Stimulated activated CD8-positive, alpha-beta memory T cell treated with anti-CD3 and anti-CD28 coated beads, Interleukin-12 subunit alpha, Interleukin-12 subunit beta, amount 100 ng/mL, for 24 hours (primary cell): Measurements from ENCODE around the gene ATOX1.
"Not testable (repeated sequence)": the region's sequence is repeated elsewhere in the genome, so short reads cannot be mapped to it uniquely, and the experiment has no call there.

Source experiments
- DNase-seq: peaks from one replicate; pipeline ENCODE4 v3.0.0-alpha.2; 2020; ENCODE audit errors: extremely low read depth

Gene ATOX1

DNA sequence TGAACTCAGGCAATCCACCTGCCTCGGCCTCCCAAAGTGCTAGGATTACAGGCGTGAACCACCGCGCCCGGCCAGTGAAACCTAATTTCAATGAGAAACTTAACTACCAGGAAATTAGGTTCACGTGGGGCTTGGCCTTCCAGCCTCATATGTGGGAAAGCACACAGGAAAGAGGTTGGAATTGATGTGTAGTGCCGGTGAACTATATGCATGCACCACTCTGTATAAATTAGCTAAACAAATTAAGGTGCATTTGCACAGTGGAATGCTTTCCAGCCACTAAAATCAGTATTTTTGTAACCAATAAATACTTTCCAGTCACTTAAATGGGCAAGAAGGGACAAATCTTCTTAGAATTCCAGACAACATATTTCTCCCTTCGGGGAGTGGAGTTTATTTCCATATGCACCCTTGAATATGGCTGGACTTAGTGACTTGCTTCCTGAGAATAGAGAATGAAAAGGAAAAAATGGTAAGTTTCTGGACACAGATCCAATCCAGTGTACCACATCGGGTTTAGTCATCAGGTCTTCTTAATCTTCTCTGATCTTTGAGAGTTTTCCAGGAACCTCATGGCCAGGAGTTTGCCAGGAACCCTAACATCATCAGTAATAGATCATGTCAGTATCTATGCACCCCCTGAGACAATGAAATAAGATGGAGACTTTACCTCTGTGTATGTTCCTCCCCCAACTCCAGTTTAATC lies 24.9 kb downstream of the ATOX1 start:
- no peak for DNase-seq

DNA sequence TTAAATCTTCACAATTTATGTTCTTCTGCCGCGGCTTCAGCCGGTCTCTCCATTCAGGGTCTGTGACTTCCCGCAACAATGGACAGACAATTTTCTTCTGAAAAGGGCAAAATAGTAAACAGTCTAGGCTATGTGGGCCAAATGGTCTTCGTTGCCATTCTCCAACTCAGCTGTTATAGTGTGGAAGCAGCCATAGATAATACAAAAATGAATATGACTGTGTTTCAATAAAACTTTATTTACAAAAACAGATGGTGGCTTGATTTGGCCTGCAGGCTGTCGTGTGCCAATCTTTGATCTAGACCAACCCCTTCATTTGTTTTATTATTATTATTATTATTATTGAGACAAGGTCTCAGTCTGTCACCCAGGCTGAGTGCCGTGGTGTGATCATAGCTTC lies 28.1 kb downstream of the ATOX1 start:
- DNase-seq = no peak

DNA sequence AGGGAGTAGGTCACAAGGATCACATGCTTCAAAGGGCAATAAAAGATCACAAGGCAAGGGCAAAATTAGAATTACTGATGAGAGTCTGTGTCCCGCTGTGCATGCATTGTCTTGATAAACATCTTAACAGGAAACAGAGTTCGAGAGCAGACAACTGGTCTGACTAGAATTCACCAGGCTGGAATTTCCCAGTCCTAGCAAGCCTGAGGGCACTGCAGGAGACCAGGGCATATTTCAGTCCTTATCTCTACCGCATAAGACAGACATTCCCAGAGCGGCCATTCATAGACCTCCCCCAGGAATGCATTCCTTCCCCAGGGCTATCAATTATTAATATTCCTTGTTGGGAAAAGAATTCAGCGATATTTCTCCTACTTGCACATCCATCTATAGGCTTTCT lies 28.8 kb downstream of the ATOX1 start:
- not testable (repeated sequence) for DNase-seq

DNA sequence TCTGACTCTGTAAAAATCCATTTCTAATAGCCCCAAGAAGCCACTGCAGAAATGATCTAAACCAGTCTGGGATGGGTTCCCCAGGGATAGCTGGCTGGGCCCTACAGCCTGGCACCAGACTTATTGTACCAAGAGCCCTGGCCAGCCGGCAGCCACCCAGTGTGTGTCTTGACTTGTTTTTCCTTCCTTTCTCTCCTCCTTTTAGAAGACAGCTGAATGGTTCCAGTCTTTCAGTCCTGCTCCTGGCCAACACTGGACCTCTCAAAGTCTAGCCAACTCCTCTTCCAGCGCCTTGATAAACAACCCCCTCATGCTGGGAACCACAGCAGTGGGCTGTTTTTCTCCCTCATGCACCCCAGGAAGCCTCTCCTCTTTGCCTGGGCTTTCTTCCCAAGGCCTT lies 34.1 kb downstream of the ATOX1 start:
- DNase-seq = no peak

DNA sequence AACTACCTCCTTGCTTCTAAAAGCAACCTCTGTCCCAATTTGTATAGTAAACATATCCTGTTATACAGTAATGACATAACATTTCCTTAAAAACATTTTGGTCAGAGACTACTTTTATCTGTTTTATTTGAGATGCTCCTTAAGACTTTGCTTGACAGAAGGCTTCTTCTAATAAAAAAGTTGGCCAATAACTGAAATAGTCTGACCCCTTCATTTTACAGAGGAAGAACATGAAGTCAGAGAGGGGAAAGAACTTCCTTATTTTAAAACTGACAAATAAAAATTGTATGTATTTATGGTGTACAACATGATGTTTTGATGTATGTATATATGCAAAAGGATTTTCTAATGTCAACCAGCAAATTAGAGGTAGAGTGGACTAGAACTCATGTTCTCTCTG lies 35.9 kb downstream of the ATOX1 start:
- DNase-seq = no peak

DNA sequence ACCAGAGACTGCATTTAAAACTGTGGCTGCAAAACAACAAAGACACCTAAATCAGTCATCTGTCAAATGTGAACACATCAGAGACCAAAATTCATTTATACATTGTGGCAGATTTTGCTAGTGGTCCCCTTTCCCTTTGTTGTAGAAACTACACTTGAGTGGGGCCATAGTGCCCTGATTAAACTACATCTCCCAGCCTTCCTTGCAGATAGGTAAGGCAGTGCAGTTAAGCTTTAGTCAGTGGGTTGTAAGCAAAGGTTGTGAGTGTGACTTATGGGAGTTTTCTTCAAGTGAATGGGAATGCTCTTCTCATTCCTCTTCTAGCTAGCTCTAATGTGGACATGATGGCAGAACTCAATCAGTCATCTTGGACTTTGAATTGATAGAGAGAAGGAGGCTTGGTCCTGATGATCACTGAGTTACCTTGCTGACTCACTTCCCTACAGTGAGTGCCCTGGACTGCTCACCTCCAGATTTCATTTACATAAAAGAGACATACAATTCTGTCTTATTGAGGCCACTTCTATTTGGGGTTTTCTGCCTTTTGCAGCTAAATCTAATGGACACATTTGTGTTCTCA lies 36.5 kb downstream of the ATOX1 start:
- DNase-seq = no peak

DNA sequence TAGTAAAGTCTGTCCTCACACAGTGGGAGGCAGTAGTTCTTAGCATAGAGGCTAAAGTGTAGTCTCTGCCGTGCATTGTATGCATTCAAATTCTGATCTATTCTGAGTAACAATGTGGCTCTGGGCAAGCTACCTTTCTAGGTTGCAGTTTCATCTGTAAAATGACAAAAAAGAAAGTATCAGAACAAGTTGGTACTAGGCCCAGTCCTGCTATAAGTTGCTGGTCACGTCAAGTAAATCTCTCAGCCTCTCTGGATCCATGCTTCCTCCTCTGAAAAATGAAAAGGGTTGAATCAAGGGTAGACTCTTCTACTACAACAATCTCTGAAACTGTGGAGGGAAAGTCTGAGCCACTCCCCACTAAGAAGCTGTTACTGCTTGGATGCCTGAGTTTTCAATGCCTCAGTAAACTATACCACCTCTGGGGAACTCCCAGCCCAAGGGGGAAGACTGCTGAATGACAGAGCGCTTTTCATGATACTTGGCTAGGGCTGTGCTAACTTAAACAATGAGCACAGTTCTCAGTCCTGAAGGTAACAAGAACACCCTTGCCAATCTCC lies 37.3 kb downstream of the ATOX1 start:
- no peak for DNase-seq

DNA sequence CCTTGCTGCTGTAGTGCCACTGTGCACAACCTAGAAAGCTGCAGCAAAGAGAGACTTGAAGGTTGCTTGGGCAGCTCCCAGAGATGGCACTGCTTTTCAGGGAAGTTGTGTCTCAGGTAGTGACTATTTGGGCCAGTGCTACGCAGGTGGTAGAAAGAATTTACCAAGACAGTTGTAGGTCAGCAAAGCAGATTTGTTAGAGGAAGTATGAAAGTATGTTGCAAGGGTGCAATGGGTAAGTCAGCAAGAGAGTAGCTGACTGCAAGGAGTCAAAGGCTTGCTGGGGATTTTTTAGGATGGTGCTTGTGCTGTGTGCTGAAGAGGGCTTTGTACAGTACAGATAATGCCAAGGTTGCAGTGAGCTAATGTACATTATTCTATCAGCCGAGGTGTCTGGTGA lies 38.2 kb downstream of the ATOX1 start:
- no peak for DNase-seq

DNA sequence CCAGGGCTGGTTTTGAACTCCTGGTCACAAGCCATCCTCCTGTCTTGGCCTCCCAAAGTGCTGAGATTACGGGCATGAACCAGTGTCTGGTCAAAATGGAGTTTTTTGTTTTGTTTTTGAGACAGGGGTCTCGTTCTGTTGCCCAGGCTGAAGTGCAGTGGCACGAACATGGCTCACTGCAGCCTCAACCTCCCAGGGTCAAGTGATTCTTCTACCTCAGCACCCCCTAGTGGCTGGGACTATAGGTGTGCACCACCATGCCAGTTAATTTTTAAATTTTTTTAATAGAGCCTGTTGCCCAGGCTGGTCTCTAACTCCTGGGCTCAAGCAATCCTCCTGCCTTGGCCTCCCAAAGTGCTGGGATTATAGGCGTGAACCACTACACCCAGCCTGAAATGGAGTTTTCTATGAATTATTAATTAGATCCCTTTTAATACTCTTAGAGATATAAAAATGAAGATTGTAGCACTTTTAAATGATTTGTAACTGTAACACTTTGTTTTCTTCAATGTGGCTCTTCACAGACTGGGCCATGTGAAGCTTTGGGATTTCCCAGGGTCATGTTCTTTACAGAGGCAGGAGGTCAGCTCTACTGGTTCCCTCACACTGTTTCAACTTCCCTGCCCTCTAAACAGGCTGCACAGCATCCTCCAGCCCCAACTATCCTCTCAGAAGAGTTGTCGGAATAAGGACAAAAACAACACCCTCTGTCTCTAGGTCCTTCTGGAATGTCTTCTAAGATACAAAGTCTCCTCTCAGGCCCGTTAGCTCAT lies 39.0 kb downstream of the ATOX1 start:
- DNase-seq = no peak

DNA sequence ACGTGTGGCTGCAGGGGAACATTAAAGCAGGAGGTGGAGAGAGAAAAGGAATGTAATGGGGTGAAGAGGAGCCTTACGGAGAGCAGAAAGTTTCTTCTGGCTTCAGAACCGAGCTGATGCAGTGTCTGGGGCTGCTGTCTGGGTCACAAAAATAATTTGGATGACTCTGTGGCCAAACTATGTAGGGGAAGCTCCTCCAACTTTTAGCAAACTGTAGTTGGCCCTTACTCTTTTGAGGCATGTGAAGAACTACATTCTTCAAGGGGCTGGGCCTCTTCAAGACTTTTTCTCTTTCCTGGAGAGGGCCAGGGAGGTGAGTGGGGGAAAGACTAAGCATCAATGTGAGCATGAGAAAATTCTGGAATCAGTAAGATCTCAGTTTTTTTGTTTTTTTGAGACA lies 39.8 kb downstream of the ATOX1 start:
- DNase-seq = no peak

DNA sequence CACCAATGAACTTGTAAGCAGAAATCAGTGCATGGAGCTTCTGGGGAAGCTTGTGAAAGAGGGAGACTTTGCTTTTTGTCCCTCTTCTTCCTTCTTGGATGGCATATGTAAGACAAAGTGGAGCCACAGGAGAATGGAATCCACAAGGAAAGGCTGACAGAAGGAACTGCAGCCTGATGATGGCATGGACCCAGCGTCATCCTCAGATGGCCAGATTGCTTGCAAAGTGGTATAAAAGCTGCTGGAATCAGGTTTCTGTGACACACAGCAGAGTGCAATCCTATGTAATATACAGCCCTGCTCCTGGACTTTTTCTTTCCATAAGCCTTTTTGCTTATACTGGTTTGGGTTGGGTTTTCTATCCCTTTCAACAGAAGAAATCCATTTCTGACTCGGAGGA lies 40.3 kb downstream of the ATOX1 start:
- DNase-seq = no peak

DNA sequence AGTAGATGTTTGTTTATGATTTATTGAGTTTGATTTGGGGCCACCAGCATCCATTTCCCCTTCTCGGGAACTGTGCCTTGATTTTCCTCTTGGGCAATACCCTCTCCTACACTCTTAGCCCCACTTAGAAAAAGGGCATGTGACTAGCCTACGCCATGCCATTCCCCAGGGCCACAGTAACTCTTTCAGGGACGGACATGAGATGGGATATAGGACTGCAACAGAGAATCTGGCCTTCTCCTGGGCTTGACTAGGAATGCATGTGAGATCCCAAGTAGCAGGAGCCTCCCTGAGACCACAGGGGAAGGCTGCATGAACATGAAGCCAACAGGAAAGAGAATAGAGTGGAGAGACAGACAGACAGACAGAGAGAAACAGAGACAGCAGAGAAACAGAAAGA lies 41.0 kb downstream of the ATOX1 start:
- no peak for DNase-seq

DNA sequence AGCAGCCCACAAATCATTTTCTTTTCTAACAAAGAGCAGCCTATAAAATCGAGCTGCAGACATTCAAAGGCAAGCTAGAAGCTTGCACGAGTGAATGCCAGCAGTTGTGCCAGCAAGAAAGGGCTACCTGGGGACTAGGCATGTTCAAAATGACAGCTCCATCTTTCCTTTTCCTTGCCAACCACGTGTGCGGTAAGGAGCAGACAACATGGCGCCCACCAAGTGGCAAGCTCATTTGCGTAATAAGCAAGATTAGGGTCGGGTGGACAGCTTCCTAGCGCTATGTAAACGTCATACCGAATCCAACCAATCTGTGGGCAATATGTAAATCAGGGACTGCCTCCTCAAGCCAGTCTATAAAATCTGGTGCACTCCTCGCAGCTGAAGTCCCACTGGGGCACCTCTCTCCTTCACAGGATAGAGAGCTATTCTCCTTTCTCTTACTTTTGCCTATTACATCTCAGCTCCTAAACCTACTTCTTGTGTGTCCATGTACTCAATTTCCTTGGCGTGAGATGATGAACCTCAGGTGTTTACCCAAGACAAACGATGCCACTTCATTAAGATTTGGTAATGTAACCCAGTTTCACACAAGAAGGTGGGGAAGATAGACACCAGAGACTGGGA lies 49.2 kb downstream of the ATOX1 start:
- DNase-seq = no peak

DNA sequence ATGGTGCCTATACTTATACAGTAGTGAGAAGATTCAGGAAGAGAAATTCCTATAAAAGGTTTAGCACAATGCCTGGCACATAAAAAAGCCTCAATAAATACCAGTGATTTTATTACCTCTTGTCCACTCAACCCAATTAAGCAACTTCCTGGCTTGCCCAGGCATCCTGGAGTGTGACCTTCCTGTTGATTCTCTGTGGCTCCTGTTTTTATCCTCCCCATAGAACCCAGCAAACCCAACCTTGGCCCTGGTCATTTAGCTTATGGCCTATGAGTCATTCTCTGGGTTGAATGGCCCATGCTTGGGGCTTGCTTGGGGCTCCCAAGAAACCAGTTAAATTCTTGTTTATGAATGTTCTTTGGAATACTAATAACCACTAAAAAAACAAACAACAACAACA lies 50.3 kb downstream of the ATOX1 start:
- DNase-seq = no peak

DNA sequence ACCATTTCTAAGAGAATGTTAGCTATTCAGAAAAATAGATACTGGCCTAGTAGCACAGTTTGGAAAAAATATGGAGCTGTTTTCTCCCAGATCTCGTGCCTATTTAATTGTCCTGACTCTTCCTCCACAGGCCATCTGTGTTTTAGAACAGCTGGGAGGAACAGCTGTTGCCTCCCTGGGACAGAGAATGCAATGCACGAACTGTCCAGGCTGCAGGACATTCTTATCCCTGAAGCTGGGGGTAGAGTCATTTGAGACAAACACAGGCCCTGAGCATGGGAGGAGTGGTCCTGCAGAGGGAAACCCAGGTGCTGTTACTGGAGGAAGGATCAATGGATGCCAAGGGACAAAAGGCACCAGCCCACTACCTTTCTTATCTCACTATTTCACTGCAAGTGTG lies 50.9 kb downstream of the ATOX1 start:
- DNase-seq = no peak

DNA sequence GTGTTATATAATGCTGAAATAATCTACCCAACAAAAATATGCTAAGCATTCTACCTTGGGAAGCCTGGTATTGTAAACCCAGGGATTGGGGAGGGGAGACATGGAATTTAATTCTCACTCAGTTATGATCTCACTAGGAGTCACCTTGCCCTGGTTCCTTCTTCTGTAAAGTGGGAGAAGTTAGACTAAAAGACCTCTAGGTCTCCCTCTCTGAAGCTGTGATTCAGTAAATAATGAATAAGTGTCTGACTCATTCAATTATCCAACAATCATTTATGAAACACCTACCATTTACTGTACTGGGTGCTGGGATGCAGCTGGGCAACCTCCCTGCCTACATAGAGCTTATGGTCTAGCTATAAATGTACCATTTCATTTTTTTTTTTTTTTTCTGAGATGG lies 51.5 kb downstream of the ATOX1 start:
- no peak for DNase-seq

DNA sequence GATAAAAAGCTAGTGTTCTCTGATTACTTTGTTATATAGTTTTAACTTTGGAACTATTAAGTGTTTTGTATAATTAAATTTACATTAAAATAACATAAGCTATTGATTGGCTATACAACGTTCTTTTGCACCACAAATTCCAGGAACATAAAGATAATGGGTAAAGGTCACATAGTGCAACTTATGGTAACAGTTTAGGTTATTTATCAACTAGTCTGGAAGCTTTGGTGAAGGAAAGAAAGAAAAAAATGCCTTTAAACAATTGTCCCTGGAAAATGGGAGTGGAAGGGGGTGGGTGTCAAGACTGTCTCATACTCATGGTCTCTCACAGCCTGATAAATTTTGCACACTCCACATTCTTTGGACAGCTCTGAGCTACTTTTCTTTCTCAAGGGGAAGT lies 54.7 kb downstream of the ATOX1 start:
- DNase-seq = no peak

DNA sequence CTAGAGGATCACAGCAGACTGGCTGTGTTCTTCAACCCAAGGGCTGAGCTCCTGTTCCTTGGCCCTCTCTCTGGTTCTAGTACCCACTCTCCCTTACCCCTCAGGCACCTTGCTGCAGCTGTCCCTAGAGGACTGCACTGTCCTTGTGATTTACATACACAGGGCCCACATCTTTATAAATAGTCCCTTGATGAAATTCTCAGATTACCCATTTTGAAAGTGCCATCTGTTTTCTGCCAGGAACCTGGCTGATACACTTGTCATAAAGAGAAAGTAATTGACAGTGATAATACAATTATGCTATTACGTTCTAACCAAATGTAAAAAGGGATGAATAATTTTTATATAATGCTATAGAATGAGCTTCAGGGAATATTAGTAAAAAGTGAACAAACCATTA lies 55.2 kb downstream of the ATOX1 start:
- DNase-seq = no peak

DNA sequence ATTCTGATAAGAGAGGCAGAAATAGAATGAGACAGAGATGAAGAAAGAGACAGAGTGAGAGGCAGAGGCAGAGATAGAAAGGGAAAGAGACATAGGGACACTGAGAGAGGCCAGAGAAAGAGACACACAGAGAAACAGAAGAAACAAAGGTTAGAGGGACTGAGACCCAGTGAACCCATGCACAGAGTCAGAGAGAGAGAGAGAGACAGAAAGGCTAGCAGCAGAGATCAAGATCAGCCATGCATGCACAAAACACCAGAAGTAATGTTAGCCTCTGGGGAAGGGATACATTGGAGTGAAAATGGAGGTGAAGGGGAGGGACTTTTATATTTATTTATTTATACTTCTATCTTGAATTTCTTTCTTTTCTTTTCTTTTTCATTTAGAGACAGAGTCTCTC lies 57.6 kb downstream of the ATOX1 start:
- DNase-seq = no peak

DNA sequence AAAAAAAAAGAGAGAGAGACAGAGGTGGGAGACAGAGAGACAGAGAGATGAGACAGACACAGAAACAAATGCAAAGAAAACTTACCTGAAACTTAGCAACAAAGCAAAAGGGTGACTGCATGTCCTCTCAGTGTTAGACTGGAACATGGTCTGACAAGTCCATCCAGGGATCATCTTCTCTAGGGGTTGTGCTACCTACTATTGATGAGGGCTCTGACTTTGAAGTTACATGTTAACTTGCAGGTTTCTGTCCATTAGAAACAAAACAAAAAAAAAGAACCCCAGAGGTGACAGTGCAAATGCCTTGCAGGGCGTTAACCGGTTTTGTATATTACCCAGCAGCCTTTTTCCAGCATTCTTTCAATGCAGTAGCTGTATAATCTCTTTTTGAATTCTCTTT lies 58.1 kb downstream of the ATOX1 start:
- no peak for DNase-seq

DNA sequence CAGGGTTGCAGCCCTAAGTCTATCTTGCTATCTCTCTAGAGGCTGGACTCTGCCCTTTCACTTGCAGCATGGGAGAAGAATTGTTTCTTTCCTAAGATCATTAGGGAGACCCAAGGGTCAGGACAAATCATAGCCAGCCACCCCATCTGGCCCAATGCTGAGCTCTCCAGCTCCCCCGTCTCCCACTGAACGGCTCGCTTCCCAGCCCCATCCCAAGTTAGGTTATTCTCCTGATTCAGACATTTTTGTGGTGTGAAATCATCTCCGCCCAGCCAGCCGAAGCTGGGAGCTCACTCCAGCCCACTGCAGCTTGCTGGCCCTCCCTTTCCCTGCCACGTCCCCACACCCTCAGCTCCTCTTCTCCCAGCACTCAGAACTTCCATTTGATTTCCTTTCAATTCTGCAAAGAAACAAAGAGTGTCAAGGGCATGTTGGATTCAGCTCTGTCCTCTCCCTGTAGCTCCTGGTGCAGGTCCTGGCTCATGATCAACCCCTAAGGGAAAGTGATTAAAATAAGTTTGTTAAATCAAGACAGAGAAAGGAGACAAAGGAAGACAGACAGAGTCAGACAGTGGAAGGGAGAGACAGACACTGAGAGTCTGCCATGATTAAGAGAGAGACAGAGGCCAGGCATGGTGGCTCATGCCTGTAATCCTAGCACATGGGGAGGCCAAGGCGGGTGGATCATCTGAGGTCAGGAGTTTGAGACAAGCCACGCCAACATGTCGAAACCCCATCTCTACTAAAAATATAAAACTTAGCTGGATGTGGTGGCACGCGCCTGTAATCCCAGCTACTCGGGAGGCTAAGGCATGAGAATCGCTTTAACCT lies 59.1 kb downstream of the ATOX1 start:
- no peak for DNase-seq

DNA sequence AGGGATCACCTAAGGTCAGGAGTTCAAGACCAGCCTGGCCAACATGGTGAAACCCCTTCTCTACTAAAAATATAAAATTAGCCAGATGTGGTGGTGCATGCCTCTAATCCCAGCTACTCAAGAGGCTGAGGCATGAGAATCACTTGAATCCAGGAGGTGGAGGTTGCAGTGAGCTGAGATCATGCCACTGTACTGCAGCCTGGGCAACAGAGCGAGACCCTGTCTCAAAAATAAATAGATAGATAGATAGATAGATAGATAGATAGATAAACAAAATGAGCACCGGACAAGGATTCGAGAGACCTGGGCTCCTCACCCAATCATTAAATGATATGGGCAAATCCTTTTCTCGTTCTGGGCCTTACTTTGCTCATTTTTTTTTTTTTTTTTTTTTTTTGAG lies 60.4 kb downstream of the ATOX1 start:
- not testable (repeated sequence) for DNase-seq
